Activated T-cell treated with anti-CD3 and anti-CD28 coated beads, Interleukin-2, amount 50 U/mL, for 4 hours (primary cell): ENCODE data around the gene ZNF334. TPM values are rescaled to one million over a fixed set of nuclear protein-coding genes. Genes with fewer than 3 reads are reported as not detected.

Experiments
- ATAC-seq, 2 donors: fragments of 200-7000 bp; cut with Tn5 transposase; one replicate each; pipeline ENCODE4 v1.10.0; 2021
- DNase-seq: peaks from one replicate; pipeline ENCODE4 v3.0.0-alpha.2; 2020
- H3K27me3 Mint-ChIP-seq: one replicate; pipeline ENCODE4 v1.8.0; 2021; ENCODE audit warnings: low read depth, mixed read lengths
- H3K36me3 Mint-ChIP-seq: one replicate; pipeline ENCODE4 v1.8.0; 2022; ENCODE audit warnings: mixed read lengths; ENCODE audit not compliant: insufficient read depth
- H3K4me1 Mint-ChIP-seq: one replicate; pipeline ENCODE4 v1.8.0; 2021; ENCODE audit warnings: low read depth, mixed read lengths
- H3K4me3 Mint-ChIP-seq: one replicate; pipeline ENCODE4 v1.8.0; 2021; ENCODE audit warnings: mild to moderate bottlenecking, moderate library complexity, mixed read lengths
- H3K9me3 Mint-ChIP-seq: one replicate; pipeline ENCODE4 v1.8.0; 2021; ENCODE audit warnings: mixed read lengths
- total RNA-seq, 3 donors: library from RNA; stranded (reverse); gene quantifications; one replicate each; pipeline ENCODE4 v1.2.1, GENCODE V29; 2021

Gene ZNF334
- total RNA-seq, 3 donors from 2014 or later, result 0.42 to 0.63 (median 0.49) TPM

DNA sequence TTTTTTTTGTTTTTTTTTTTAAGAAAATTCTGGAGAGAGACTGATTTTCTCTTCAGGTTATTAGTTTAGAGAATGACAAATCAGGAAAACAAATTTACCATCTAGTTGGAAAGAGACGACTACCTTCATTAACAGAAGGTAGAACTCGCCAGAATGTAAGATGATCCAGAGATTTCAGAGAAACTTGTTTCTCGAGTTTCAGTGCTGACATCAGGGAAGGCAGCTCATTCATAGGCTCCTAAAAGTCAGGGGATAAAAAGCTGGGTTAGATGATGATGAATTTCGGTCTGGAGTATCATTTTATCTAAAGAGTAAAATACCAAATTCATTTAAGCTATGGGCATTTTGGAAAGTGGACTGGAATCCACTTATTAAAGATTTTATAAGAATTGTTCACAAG lies 27.9 kb downstream of the ZNF334 start:
- DNase-seq (no peak), ATAC-seq (no peak)
- peaks cover 46% of the 10 kb centered on the region for H3K27me3 Mint-ChIP-seq
- H3K4me3 Mint-ChIP-seq, result no peak overlapping the region
- peaks cover 2% of the 10 kb centered on the region for H3K4me1 Mint-ChIP-seq
- no peaks in the 10 kb centered on the region for H3K36me3 Mint-ChIP-seq
- no peaks in the 10 kb centered on the region for H3K9me3 Mint-ChIP-seq

DNA sequence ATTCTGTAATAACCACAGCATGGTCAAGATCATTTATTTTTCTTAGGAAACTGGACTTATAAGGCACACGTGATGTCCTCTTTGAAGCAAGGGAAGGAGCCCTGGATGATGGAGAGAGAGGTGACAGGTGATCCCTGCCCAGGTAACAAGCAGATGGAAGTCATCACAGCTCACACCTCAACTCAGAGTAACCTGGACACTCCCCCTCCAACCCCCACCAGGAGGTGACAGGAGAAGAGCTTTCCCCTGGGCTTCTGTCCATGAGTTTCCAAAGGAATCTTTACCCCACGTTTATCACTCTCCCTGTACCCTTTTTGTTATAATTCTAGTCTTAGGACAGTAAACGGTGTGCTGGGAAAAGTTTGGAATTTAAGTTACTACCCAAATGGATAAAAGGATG lies 28.4 kb downstream of the ZNF334 start:
- Mint-ChIP-seq H3K27me3 (peaks cover 46% of the 10 kb centered on the region), H3K4me1 (peaks cover 2% of the 10 kb centered on the region), H3K36me3 (no peaks in the 10 kb centered on the region), H3K4me3 (no peak overlapping the region), H3K9me3 (no peaks in the 10 kb centered on the region)
- DNase-seq (no peak), ATAC-seq (no peak)

DNA sequence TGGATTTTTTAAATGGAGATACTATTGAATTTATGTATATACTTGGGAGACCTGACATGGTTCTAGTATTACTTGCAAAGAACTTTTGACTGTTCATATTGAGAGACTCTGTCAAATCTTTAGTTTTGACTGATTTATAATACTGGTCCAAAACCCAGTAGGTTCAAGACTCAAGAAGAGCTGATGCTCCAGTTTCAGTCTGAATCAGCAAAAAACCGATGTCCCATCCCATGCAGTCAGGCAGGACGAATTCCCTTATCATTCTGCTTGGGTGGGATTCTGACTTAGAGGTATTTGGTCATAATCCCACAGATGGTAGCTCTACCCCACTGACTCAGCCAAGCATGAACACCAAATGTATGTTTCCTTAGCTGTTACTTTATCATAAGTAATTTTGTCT lies 29.5 kb downstream of the ZNF334 start:
- DNase-seq (no peak), ATAC-seq (no peak)
- H3K36me3 Mint-ChIP-seq, result no peaks in the 10 kb centered on the region
- peaks cover 51% of the 10 kb centered on the region for H3K27me3 Mint-ChIP-seq
- H3K4me1 Mint-ChIP-seq, result peaks cover 2% of the 10 kb centered on the region
- H3K4me3 Mint-ChIP-seq, result no peak overlapping the region
- no peaks in the 10 kb centered on the region for H3K9me3 Mint-ChIP-seq

DNA sequence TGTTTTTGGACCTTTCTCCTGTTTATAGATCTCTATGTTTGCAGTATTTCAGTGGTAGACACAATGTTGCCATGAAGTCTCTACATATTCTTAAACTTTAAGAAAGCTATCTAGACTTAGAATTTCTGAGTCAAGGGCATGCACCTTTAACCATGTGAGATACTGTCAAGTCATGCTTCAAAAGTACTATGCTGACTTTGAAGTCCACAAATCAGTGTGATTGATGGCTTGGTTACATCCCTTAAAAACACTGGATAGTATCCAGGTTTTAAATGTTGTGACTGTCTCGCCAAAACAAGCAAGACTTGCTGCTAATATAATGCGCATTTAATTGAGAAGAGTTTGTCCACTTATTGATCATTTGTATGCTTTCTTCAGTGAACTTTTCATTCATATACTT lies 30.5 kb downstream of the ZNF334 start:
- Mint-ChIP-seq H3K9me3 (no peaks in the 10 kb centered on the region), H3K4me1 (peaks cover 2% of the 10 kb centered on the region), H3K27me3 (peaks cover 45% of the 10 kb centered on the region), H3K4me3 (no peak overlapping the region), H3K36me3 (no peaks in the 10 kb centered on the region)
- no peak for ATAC-seq
- no peak for DNase-seq

DNA sequence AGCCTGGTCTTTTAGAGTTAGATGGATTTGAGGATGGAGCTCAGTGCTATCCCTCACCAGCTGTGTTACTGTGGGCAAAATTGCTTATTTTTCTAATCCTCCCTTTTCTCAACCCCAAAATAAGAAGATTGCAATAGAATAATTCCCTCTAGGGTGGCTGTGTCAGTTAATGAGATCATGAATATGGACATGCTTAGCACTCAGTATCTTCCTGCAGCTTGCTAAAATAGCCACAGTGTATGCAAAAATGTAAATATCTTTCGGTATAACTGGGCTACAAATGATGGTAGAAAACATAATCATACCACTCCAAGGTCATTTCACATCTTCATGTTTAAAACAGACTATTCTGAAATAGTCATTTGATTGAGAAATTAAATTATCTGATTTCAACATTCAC lies 35.7 kb downstream of the ZNF334 start:
- DNase-seq (no peak), ATAC-seq (no peak)
- Mint-ChIP-seq H3K9me3 (no peaks in the 10 kb centered on the region), H3K4me1 (no peaks in the 10 kb centered on the region), H3K4me3 (no peak overlapping the region), H3K27me3 (peaks cover 30% of the 10 kb centered on the region), H3K36me3 (no peaks in the 10 kb centered on the region)

DNA sequence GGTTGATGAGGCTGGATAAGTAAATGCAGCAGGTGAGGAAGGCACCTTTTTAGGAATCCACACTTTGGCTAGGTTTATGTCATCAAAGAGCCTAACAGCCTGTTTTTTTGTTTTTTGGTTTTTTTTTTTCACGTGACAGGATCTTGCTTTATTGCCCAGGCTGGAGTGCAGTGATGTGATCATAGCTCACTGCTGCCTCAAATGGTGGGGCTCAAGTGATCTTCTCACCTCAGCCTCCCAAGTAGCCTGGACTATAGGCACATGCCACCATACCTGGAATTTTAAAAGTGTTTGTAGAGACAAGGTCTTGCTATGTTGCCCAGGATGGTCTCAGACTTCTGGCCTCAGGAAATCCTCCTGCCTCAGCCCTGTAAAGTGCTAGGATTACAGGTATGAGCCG lies 36.1 kb downstream of the ZNF334 start:
- no peaks in the 10 kb centered on the region for H3K4me1 Mint-ChIP-seq
- H3K27me3 Mint-ChIP-seq, result peaks cover 33% of the 10 kb centered on the region
- no peak overlapping the region for H3K4me3 Mint-ChIP-seq
- H3K36me3 Mint-ChIP-seq, result no peaks in the 10 kb centered on the region
- ATAC-seq, result no peak
- DNase-seq, result no peak
- H3K9me3 Mint-ChIP-seq, result no peaks in the 10 kb centered on the region

DNA sequence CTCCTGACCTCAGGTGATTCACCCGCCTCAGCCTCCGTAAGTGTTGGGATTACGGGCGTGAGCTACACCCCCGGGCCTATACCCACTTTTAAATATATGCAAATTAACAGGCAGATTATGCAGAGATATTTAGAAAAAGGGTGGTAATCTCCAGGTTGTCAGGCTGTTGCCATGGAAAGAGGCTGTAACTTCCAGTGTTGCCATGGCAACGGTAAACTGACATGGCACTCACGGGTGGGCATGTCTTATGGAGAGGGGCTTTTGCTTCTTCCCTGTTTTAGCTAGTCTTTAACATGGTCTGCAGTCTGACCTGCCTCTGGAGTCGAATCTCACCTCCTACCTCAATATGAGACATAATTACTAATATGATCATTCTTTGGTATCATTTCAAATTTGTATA lies 44.9 kb downstream of the ZNF334 start:
- Mint-ChIP-seq H3K27me3 (peaks cover 9% of the 10 kb centered on the region), H3K36me3 (no peaks in the 10 kb centered on the region), H3K4me1 (no peaks in the 10 kb centered on the region), H3K9me3 (no peaks in the 10 kb centered on the region), H3K4me3 (no peak overlapping the region)
- ATAC-seq, result no peak
- DNase-seq, result no peak

DNA sequence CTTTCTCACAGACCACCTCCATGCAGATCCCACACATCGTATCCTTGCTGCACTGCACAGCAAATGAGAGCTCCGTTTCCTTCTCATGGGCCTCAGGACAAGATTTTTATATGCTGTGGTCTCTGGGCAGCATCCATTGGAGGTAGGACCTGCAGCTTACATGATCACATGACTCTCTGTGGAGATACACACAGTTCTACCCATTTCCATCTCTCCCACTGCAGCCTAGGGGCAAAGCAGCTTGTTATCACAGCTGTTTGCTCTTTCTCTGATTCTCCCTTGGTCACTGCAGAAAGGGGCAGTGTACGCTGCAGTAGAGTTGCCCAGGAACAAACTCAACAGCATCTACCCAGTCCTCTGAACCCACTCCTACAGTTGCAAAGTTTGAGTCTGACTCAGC lies 48.9 kb downstream of the ZNF334 start:
- DNase-seq (no peak), ATAC-seq (no peak)
- H3K27me3 Mint-ChIP-seq, result peaks cover 14% of the 10 kb centered on the region
- H3K4me1 Mint-ChIP-seq, result peaks cover 1% of the 10 kb centered on the region
- H3K9me3 Mint-ChIP-seq, result no peaks in the 10 kb centered on the region
- H3K36me3 Mint-ChIP-seq, result no peaks in the 10 kb centered on the region
- no peak overlapping the region for H3K4me3 Mint-ChIP-seq

DNA sequence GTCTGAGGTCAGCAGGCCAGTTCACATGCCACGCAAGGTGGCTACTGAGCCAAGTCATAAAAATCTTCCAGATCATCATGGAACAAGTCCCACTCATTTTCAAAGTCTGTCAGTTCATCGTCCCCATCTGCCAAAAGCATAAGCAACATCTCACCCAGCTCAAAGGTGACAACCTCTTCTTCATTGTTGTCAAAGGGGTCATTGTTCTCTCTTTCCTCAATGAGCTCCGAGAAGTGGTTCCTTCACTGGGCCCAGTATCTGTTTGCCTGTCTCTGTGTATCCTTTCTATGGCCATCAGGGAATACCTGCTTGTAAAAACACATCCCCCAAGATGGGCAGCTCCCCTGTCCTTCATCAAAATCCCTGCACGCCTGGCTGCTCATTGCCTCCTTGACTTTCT lies 49.5 kb downstream of the ZNF334 start:
- H3K4me3 Mint-ChIP-seq, result no peak overlapping the region
- H3K36me3 Mint-ChIP-seq, result no peaks in the 10 kb centered on the region
- ATAC-seq (no peak), DNase-seq (no peak)
- H3K4me1 Mint-ChIP-seq, result peaks cover 1% of the 10 kb centered on the region
- peaks cover 19% of the 10 kb centered on the region for H3K27me3 Mint-ChIP-seq
- H3K9me3 Mint-ChIP-seq, result no peaks in the 10 kb centered on the region

DNA sequence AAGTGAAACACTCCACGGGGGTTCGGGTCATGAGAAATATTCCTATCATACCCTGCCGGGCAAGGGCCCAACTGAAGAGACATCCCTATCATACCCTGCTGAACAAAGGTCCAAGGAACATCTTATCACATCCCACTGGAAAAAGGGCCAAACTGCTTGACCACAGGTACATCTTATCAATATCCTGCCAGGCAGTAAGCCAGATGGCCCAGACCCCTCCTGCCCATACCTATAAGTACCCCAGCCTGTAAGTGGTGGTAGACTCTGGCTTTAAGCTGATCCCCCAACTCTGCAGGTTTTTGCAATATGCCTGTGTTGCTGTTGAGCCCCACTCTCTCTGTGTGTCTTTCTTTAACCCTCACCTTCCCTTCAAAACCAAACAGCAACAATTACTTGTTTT lies 51.6 kb downstream of the ZNF334 start:
- ATAC-seq, result no peak
- Mint-ChIP-seq H3K4me1 (peaks cover 1% of the 10 kb centered on the region), H3K27me3 (peaks cover 37% of the 10 kb centered on the region), H3K9me3 (peaks cover 4% of the 10 kb centered on the region), H3K4me3 (no peak overlapping the region), H3K36me3 (peaks cover under 1% of the 10 kb centered on the region)
- no peak for DNase-seq

DNA sequence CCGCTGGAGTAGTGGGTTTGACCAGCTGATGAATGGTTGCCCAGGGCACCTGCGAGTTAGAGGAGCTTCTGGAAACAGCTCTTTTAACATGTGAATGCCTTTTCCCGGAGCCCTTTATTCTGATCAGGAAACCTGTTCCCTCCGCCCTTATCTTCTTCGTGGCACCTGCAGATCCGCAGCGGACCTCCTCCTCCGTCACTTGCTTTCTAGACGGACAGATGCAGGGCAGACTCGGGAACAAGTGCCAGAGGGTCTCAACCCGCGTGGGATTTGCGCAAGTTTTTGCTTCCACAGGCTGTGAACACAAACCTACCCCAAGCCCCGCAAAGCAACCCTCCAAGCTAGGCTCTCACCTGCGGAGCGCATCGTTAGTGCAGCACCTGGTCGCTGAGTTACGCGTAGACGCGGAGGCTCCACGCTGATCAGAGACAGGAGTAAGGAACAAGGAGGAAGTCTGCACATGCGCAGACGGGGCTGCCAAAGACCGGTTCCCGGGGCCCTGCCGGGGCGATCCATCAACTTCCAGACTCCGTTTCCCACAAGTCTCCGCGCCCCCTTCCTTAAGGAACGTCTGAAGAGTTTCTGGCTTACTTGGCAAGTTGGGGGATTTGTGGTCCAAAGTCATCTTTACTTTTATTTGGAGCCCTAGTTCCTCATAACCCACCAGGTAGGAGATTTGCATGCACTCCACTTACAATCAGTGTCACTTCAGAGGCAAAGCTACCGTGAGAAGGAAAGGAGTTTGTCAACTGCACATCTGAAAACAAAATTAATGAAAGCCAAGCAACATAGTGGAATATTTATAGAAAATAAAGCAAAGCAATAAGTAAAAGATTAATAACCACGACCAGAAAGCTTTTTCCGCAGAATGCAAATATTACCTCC lies 54.3 kb downstream of the ZNF334 start:
- H3K4me3 Mint-ChIP-seq, result peak overlapping the region; percentile 26

DNA sequence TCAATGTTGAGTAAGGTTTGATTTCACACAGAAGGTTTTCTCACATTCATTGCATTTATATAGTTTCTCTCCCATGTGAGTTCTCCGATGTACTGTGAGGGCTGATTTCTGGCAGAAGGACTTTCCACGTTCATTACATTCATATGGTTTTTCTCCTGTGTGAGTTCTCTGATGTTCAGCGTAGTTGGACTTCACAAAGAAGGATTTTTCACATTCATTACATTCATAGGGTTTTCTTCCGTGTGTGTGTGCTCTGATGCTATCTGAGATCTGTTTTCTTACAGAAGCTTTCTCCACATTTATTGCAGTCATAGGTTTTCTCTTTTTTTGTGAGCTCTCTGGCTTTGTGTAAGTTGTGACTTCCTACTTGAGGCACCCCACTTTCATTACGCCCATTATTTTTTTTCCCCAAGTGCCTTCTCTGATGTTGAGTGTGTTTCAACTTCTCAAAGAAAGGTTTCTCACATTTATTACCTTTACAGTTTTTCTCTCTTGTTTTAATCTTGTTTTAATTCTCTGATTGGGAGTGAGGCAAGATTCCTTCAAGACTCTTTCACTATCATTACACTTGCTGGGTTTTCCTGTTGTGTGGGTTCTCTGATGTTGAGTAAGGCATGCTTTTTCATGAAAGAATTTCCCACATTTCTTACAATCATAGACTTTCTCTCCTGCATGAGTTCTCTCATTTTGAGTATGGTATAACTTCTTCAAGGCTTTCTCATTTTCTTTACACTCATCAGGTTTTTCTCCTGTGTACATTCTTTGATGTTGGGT lies 56.9 kb downstream of the ZNF334 start:
- Mint-ChIP-seq H3K4me1 (peaks cover 1% of the 10 kb centered on the region), H3K9me3 (peaks cover 26% of the 10 kb centered on the region), H3K36me3 (peaks cover 4% of the 10 kb centered on the region), H3K27me3 (peaks cover 43% of the 10 kb centered on the region), H3K4me3 (no peak overlapping the region)
- ATAC-seq (no peak), DNase-seq (no peak)

More for the DNA sequence above, 54.3 kb downstream of the ZNF334 start:
- Mint-ChIP-seq H3K9me3 (peaks cover 26% of the 10 kb centered on the region), H3K36me3 (peaks cover 4% of the 10 kb centered on the region), H3K4me1 (peaks cover 1% of the 10 kb centered on the region), H3K27me3 (peaks cover 47% of the 10 kb centered on the region)
- DNase-seq (no peak), ATAC-seq (no peak)

DNA sequence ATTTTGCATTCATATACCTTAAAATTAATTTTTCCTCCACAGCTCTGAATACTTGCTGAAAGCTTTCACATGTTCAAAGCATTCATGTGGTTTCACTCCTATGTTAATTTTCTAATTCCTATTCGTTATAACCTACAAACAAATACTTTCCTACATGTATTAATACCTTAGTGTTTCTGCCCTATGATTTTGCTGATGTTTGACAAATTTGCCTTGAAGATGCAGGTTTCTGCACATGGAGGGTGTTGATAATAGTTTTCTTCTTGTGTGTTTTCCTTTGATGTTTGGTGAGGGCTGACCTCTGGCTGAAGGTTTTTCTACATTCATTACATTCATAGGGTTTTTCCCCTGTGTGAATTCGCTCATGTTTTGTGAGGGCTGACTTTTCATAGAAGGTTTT lies 57.6 kb downstream of the ZNF334 start:
- no peak for DNase-seq
- Mint-ChIP-seq H3K9me3 (peaks cover 26% of the 10 kb centered on the region), H3K4me1 (peaks cover 1% of the 10 kb centered on the region), H3K27me3 (peaks cover 47% of the 10 kb centered on the region), H3K36me3 (peaks cover 4% of the 10 kb centered on the region), H3K4me3 (no peak overlapping the region)
- no peak for ATAC-seq
